ENCODE measurements around the gene CEP68.

DNA sequence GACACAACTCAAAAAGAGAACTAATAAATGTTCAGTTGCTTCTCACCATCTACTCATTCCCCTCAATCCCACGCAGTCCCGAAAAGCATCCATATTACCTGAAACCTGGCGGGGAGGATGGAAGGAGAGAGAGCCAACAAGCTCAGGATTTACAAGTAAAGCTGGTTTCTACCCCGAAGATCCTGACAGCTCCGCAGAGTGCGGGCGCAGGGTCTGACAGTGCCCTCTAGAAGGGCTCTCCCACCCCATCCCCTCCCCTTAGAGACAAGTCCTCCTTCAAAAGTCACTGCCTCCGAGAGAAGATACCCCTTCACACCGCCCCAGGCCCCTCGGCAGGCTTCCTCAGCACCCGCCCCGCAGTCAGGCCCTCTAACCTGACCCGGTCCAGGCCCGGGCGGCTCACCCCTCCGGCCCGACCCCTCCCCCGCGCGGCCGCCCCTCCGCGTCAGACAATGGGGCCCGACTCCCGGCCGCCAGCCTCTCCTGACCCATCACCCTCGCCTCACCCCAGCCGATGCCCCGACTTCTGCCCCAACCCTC lies 73.1 kb downstream of the CEP68 start:
- TF ChIP-seq CTCF (IDR thresholded peaks at IDR 0.05; ENCODE audit: insufficient read depth, low read length, poor library complexity, severe bottlenecking) (no peak), EZH2phosphoT487 (conservative IDR thresholded peaks at IDR 0.05; ENCODE audit: low read length) (no peak)

Measured in SU-DHL-6 (cell line).